HL-60 (cell line): ENCODE data around the gene G6PC2.
A peak's percentile ranks its signal among the peaks of the same experiment; 100 is the strongest.

Source experiments
- DNase-seq, 2 experiments: peaks; one replicate each; pipeline ENCODE4 v3.0.0-alpha.2; 2010 to 2020; ENCODE audit warnings: low read depth in 1 of 2, low spot score in 1 of 2
- H3K27ac ChIP-seq: fragments of 250-450 bp; sonication (Bioruptor Pico); replicated peaks from 2 replicates; pipeline ENCODE4 v1.5.1; 2020; ENCODE audit warnings: mild to moderate bottlenecking, moderate library complexity
- H3K27me3 ChIP-seq: fragments of 250-450 bp; sonication (Bioruptor Pico); 2 replicates; pipeline ENCODE4 v1.5.1; 2021; ENCODE audit warnings: mild to moderate bottlenecking, moderate library complexity; ENCODE audit not compliant: insufficient read depth, poor library complexity, severe bottlenecking
- H3K4me3 ChIP-seq: replicated peaks from 2 replicates; pipeline ENCODE4 v1.5.1; 2011; ENCODE audit warnings: mild to moderate bottlenecking, control low read depth, low read length; ENCODE audit not compliant: insufficient read depth
- CTCF ChIP-seq: IDR thresholded peaks from one replicate; pipeline ENCODE4 v1.5.1; 2011; ENCODE audit warnings: low read length, control low read depth, inconsistent platforms; ENCODE audit not compliant: insufficient read depth
- GABPA ChIP-seq: IDR thresholded peaks from 2 replicates; pipeline ENCODE4 v1.6.1; 2012; ENCODE audit warnings: low read depth
- POLR2AphosphoS5 ChIP-seq: IDR thresholded peaks from 2 replicates; pipeline ENCODE4 v1.6.1; 2012; ENCODE audit warnings: low read depth
- REST ChIP-seq: IDR thresholded peaks from 2 replicates; pipeline ENCODE4 v1.6.1; 2012; ENCODE audit warnings: low read depth; ENCODE audit not compliant: insufficient replicate concordance
- SPI1 ChIP-seq: IDR thresholded peaks from 2 replicates; pipeline ENCODE4 v1.6.1; 2012; ENCODE audit warnings: low read depth, mild to moderate bottlenecking, borderline replicate concordance

Gene G6PC2

GRCh38 chr2:168920504-168921157 lies 19.5 kb downstream of the G6PC2 start:
- H3K27ac ChIP-seq, result no peak overlapping the region
- no peak overlapping the region for H3K4me3 ChIP-seq
- TF ChIP-seq SPI1, result no peak
- TF ChIP-seq CTCF, result peak; percentile 40
- TF ChIP-seq POLR2AphosphoS5, result no peak
- DNase-seq, result peak in 1 of 2 experiments; percentile 9
- peaks cover 2% of the 10 kb centered on the region for H3K27me3 ChIP-seq

- Histone ChIP-seq H3K27ac (no peak overlapping the region), H3K4me3 (no peak overlapping the region), H3K27me3 (peaks cover 5% of the 10 kb centered on the region)
- no peak for TF ChIP-seq REST
- no peak for TF ChIP-seq POLR2AphosphoS5
- TF ChIP-seq SPI1, result no peak
- TF ChIP-seq CTCF, result no peak
- TF ChIP-seq GABPA, result no peak
- no peak for DNase-seq
Observed at GRCh38 chr2:168926621-168927386, 25.7 kb downstream of the G6PC2 start.

GRCh38 chr2:168928113-168928831 lies 27.2 kb downstream of the G6PC2 start:
- no peak for DNase-seq
- no peak overlapping the region for H3K27ac ChIP-seq
- no peak for TF ChIP-seq GABPA
- no peak for TF ChIP-seq POLR2AphosphoS5
- peaks cover 5% of the 10 kb centered on the region for H3K27me3 ChIP-seq
- no peak overlapping the region for H3K4me3 ChIP-seq

- no peak overlapping the region for H3K4me3 ChIP-seq
- no peak overlapping the region for H3K27ac ChIP-seq
- H3K27me3 ChIP-seq, result peaks cover 5% of the 10 kb centered on the region
- DNase-seq, result no peak
- TF ChIP-seq REST (no peak), GABPA (no peak), POLR2AphosphoS5 (no peak), CTCF (no peak), SPI1 (no peak)
Observed at GRCh38 chr2:168929031-168929430, 27.9 kb downstream of the G6PC2 start.
